HepG2 (cell line): Measurements from ENCODE around the gene PPOX. TPM values are rescaled to one million over a fixed set of nuclear protein-coding genes. Genes with fewer than 3 reads are reported as not detected.

ENCODE experiments used
- ARNTL ChIP-seq: sonication (generic); formaldehyde crosslinking; IDR thresholded peaks from 2 replicates; pipeline ENCODE4 v1.4.0; 2020; ENCODE audit warnings: mild to moderate bottlenecking, missing genetic modification reagents
- EHMT2 ChIP-seq: fragments of 200-600 bp; sonication (generic); IDR thresholded peaks from 2 replicates; pipeline ENCODE4 v1.7.0; 2017; ENCODE audit warnings: antibody characterized with exemption, low read depth, low read length, borderline replicate concordance
- EP300 ChIP-seq, 3 experiments: sonication (generic) in 1 of 3; formaldehyde crosslinking in 1 of 3; IDR thresholded peaks; 2 replicates each; pipeline versions ENCODE4 v1.5.1 to v1.6.1; 2011 to 2020; ENCODE audit warnings: low read depth in 2 of 3, low read length in 2 of 3, borderline replicate concordance in 1 of 3, improper control_type of control experiment in 1 of 3, mild to moderate bottlenecking in 1 of 3, missing genetic modification reagents in 1 of 3, moderate library complexity in 1 of 3
- FOSL2 ChIP-seq: sonication (generic); formaldehyde crosslinking; IDR thresholded peaks from 2 replicates; pipeline ENCODE4 v1.4.0; 2020; ENCODE audit warnings: missing genetic modification reagents
- IKZF1 ChIP-seq: fragments of 450-650 bp; IDR thresholded peaks from 2 replicates; pipeline ENCODE4 v1.7.1; 2016
- KDM4B ChIP-seq: sonication (generic); formaldehyde crosslinking; IDR thresholded peaks from 2 replicates; pipeline ENCODE4 v1.4.0; 2020; ENCODE audit warnings: missing genetic modification reagents
- KLF9 ChIP-seq: IDR thresholded peaks from 2 replicates; pipeline ENCODE4 v1.6.1; 2016; ENCODE audit warnings: low read depth
- NFKB2 ChIP-seq: sonication (generic); formaldehyde crosslinking; IDR thresholded peaks from 2 replicates; pipeline ENCODE4 v1.4.0; 2020; ENCODE audit warnings: missing genetic modification reagents, borderline replicate concordance
- POLR2AphosphoS2 ChIP-seq: IDR thresholded peaks from 2 replicates; pipeline ENCODE4 v1.6.1; 2011; ENCODE audit warnings: low read depth, low read length, improper control_type of control experiment
- RBAK ChIP-seq: sonication (generic); formaldehyde crosslinking; IDR thresholded peaks from 2 replicates; pipeline ENCODE4 v1.5.1; 2020; ENCODE audit warnings: mild to moderate bottlenecking, missing genetic modification reagents
- RCOR2 ChIP-seq: IDR thresholded peaks from 2 replicates; pipeline ENCODE4 v1.6.1; 2016; ENCODE audit warnings: missing biosample characterization, missing genetic modification reagents
- YEATS2 ChIP-seq: sonication (generic); formaldehyde crosslinking; IDR thresholded peaks from 2 replicates; pipeline ENCODE4 v1.4.0; 2020; ENCODE audit warnings: missing genetic modification reagents, borderline replicate concordance
- ZNF552 ChIP-seq: sonication (generic); formaldehyde crosslinking; IDR thresholded peaks from 2 replicates; pipeline ENCODE4 v1.9.0; 2022; ENCODE audit warnings: missing genetic modification reagents, mild to moderate bottlenecking, borderline replicate concordance
- ZNF850 ChIP-seq: sonication (generic); formaldehyde crosslinking; conservative IDR thresholded peaks from 2 replicates; pipeline ENCODE4 v1.9.0; 2021; ENCODE audit warnings: mild to moderate bottlenecking, missing genetic modification reagents
- polyA plus RNA-seq, 8 experiments: library from polyadenylated mRNA; depleted of rRNA in 3 of 8; stranded (reverse) in 7 of 8; unstranded in 1 of 8; fragments of >200 nt; fragmentation: Illumina TruSeq in 4 of 8; extraction: Trizol in 4 of 8; gene quantifications; 2 replicates each; pipeline versions ENCODE4 v1.2.1 to v1.2.3, GENCODE V29; 2011 to 2016; ENCODE audit warnings: low read depth in 4 of 8, missing spikeins in 1 of 8, mixed read lengths in 1 of 8; ENCODE audit not compliant: insufficient read depth in 1 of 8
- total RNA-seq, 5 experiments: library from RNA; depleted of rRNA; stranded (reverse); fragments of >200 nt; fragmentation: Illumina TruSeq; extraction: Trizol; gene quantifications; 2 replicates each; pipeline ENCODE4 v1.2.3, GENCODE V29; 2016; ENCODE audit warnings: low read depth in 1 of 5
- TF ChIP-seq, protein P1 (sequence below): sonication (generic); formaldehyde crosslinking; IDR thresholded peaks from 2 replicates; pipeline ENCODE4 v1.8.1; 2023; ENCODE audit warnings: mild to moderate bottlenecking, missing genetic modification reagents
- TF ChIP-seq, protein P2 (sequence below): sonication (generic); formaldehyde crosslinking; IDR thresholded peaks from 2 replicates; pipeline ENCODE4 v1.5.1; 2020; ENCODE audit warnings: mild to moderate bottlenecking, missing genetic modification reagents, moderate library complexity
- TF ChIP-seq, protein P3 (sequence below): sonication (generic); formaldehyde crosslinking; IDR thresholded peaks from 2 replicates; pipeline ENCODE4 v1.8.0; 2022; ENCODE audit warnings: missing genetic modification reagents, low read depth, mild to moderate bottlenecking, borderline replicate concordance
- TF ChIP-seq, protein P4 (sequence below): sonication (generic); formaldehyde crosslinking; IDR thresholded peaks from 2 replicates; pipeline ENCODE4 v1.4.0; 2020; ENCODE audit warnings: mild to moderate bottlenecking, missing genetic modification reagents

The PPOX gene
- total and polyA plus RNA-seq, 2 of the 13 experiments (the other 11 are each of a cell fraction or from before 2014, with no cell fraction given) = 15.5 to 27.7 TPM

DNA sequence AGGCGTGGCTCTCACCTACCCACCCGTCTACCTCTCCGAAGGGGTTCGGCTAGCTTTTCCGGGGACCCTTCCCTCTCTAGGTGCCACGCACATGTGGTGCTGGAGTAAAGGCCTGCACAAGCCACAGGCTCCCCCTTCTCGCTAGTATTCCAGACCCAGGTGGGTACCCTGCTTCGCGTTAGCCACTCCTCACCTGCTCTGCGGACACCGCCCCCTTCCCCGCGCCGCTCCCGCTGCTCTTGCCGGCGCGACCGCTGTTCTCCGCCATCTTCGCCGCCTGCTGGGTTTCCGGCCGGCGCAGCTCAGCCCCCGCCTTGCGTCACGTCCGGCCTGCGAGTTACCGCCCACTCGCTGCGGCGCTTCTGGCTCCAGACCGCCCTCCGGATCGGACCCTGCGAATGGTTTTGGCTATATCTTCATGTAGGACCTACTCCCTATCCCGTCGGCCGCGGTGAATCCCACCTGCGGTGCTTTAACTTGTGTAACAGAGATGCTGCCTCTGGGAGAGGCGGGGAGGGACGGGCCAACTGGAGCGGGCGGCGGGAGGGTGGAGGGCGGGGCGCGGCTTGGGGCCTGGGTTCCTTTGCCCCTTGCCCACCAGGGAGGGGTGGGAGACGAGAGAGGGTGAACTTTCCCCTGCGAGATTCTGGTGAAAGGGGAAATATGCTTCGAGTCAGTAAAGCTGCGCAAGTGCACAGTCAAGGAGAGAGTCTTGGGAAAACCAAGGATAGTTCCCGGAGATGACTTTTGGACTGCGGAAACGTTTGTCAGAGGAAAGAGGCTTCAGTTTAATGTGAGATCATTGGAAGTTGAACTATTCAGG is 48.3 kb upstream of the PPOX start, which contains the start of the genes NIT1 and PFDN2 (continued):
- TF ChIP-seq EP300 (IDR thresholded peaks at IDR 0.05; ENCODE audit: low read depth in 2 of 2, low read length in 2 of 2) (no peak), EP300 (CRISPR knock-in tag; IDR thresholded peaks at IDR 0.05; ENCODE audit: borderline replicate concordance) (no peak), ARNTL (CRISPR knock-in tag) (no peak; the same call in none of the 2 replicates), NFKB2 (CRISPR knock-in tag) (peak; percentile 84; the same call in 1 of the 2 replicates), ZNF552 (CRISPR knock-in tag) (no peak; the same call in 1 of the 2 replicates), IKZF1 (no peak), ZNF850 (CRISPR knock-in tag) (no peak), FOSL2 (CRISPR knock-in tag) (peak; percentile 26; the same call in 1 of the 2 replicates), RBAK (CRISPR knock-in tag) (no peak), EHMT2 (no peak), KDM4B (CRISPR knock-in tag) (no peak), POLR2AphosphoS2 (no peak), KLF9 (peak; percentile 82; the same call in 1 of the 2 replicates), RCOR2 (CRISPR knock-in tag) (no peak), YEATS2 (CRISPR knock-in tag) (peak; percentile 40; the same call in 1 of the 2 replicates)
- TF ChIP-seq, protein P1, sequence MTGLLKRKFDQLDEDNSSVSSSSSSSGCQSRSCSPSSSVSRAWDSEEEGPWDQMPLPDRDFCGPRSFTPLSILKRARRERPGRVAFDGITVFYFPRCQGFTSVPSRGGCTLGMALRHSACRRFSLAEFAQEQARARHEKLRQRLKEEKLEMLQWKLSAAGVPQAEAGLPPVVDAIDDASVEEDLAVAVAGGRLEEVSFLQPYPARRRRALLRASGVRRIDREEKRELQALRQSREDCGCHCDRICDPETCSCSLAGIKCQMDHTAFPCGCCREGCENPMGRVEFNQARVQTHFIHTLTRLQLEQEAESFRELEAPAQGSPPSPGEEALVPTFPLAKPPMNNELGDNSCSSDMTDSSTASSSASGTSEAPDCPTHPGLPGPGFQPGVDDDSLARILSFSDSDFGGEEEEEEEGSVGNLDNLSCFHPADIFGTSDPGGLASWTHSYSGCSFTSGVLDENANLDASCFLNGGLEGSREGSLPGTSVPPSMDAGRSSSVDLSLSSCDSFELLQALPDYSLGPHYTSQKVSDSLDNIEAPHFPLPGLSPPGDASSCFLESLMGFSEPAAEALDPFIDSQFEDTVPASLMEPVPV = peak; percentile 64; the same call in 1 of the 2 replicates
- TF ChIP-seq, protein P2, sequence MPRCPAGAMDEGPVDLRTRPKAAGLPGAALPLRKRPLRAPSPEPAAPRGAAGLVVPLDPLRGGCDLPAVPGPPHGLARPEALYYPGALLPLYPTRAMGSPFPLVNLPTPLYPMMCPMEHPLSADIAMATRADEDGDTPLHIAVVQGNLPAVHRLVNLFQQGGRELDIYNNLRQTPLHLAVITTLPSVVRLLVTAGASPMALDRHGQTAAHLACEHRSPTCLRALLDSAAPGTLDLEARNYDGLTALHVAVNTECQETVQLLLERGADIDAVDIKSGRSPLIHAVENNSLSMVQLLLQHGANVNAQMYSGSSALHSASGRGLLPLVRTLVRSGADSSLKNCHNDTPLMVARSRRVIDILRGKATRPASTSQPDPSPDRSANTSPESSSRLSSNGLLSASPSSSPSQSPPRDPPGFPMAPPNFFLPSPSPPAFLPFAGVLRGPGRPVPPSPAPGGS (CRISPR knock-in tag) = no peak
- TF ChIP-seq, protein P3, sequence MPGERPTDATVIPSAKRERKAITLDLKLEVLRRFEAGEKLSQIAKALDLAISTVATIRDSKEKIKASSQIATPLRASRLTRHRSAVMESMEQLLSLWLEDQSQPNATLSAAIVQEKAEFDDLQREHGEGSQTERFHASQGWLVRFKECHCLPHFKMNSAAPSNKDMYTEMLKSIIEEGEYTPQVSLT (CRISPR knock-in tag) = no peak
- TF ChIP-seq, protein P4, sequence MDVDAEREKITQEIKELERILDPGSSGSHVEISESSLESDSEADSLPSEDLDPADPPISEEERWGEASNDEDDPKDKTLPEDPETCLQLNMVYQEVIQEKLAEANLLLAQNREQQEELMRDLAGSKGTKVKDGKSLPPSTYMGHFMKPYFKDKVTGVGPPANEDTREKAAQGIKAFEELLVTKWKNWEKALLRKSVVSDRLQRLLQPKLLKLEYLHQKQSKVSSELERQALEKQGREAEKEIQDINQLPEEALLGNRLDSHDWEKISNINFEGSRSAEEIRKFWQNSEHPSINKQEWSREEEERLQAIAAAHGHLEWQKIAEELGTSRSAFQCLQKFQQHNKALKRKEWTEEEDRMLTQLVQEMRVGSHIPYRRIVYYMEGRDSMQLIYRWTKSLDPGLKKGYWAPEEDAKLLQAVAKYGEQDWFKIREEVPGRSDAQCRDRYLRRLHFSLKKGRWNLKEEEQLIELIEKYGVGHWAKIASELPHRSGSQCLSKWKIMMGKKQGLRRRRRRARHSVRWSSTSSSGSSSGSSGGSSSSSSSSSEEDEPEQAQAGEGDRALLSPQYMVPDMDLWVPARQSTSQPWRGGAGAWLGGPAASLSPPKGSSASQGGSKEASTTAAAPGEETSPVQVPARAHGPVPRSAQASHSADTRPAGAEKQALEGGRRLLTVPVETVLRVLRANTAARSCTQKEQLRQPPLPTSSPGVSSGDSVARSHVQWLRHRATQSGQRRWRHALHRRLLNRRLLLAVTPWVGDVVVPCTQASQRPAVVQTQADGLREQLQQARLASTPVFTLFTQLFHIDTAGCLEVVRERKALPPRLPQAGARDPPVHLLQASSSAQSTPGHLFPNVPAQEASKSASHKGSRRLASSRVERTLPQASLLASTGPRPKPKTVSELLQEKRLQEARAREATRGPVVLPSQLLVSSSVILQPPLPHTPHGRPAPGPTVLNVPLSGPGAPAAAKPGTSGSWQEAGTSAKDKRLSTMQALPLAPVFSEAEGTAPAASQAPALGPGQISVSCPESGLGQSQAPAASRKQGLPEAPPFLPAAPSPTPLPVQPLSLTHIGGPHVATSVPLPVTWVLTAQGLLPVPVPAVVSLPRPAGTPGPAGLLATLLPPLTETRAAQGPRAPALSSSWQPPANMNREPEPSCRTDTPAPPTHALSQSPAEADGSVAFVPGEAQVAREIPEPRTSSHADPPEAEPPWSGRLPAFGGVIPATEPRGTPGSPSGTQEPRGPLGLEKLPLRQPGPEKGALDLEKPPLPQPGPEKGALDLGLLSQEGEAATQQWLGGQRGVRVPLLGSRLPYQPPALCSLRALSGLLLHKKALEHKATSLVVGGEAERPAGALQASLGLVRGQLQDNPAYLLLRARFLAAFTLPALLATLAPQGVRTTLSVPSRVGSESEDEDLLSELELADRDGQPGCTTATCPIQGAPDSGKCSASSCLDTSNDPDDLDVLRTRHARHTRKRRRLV (CRISPR knock-in tag) = peak; percentile 25; the same call in 1 of the 2 replicates
